Colonic mucosa (tissue), 4 donors: ENCODE data around the gene PDLIM4. TPM values are rescaled to one million over a fixed set of nuclear protein-coding genes. Genes with fewer than 3 reads are reported as not detected.
A peak's percentile ranks its signal among the peaks of the same experiment; 100 is the strongest.

Source experiments
- DNase-seq: peaks from one replicate; pipeline ENCODE4 v3.0.0-alpha.2; 2020
- H3K27ac ChIP-seq: fragments of 200-600 bp; one replicate; pipeline ENCODE4 v1.8.0; 2021
- H3K27me3 ChIP-seq: fragments of 200-600 bp; one replicate; pipeline ENCODE4 v1.8.0; 2021
- H3K36me3 ChIP-seq: fragments of 200-600 bp; one replicate; pipeline ENCODE4 v1.8.0; 2021
- H3K4me1 ChIP-seq: fragments of 200-600 bp; one replicate; pipeline ENCODE4 v1.8.0; 2021; ENCODE audit warnings: mild to moderate bottlenecking
- H3K4me3 ChIP-seq: fragments of 200-600 bp; one replicate; pipeline ENCODE4 v1.8.0; 2021
- H3K9ac ChIP-seq, 2 donors: one replicate each; pipeline ENCODE4 v1.7.0; 2013; ENCODE audit warnings: control low read depth in 2 of 2, low read depth in 2 of 2, low read length in 2 of 2
- H3K9me3 ChIP-seq: fragments of 200-600 bp; one replicate; pipeline ENCODE4 v1.8.0; 2021
- intact Hi-C: fragments of 100-400 bp; cut with DNase I; formaldehyde crosslinking; loops from one replicate; pipeline ENCODE4 v1.14.1; 2022
- total RNA-seq, 2 donors: library from RNA; stranded (reverse); fragmentation: NEBNext Ultra II Directional in 1 of 2; extraction: Animal tissue kit (Norgen Biotek cat#: 25700) in 1 of 2; gene quantifications; one replicate each; pipeline ENCODE4 v1.2.1, GENCODE V29; 2021
- TF ChIP-seq, protein P1 (sequence below): fragments of 200-600 bp; IDR thresholded peaks from one replicate; pipeline ENCODE4 v1.8.0; 2022; ENCODE audit warnings: antibody characterized with exemption, mild to moderate bottlenecking
- donor health status: healthy.
- donor health status: DM: no; HTN: no; CAD: no.
- donor health status: DM: no; HTN: no; CAD: no.

PDLIM4 gene
- total RNA-seq, 2 donors from 2014 or later, result 2.3 to 14.3 TPM

DNA sequence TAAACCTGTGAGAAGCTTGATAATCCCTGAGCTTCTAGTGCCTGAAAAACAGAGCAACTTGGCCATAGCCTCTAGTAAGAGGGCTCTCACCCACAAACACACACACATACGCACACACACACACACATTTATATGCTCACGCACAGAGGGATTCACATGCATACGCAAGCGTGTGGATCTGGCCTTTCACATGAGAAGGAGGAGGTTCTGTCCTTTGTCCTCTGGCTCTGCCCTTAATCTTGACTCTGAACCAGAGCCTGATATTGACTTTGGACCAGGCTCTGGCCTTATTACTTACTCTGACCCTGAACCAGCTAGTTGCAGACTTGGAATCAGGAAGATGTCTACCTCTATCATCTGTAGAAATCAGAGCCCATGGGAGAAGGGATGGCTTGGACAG is 19.8 kb upstream of the PDLIM4 start:
- intact Hi-C loops, result no loop called here
- TF ChIP-seq, protein P1, sequence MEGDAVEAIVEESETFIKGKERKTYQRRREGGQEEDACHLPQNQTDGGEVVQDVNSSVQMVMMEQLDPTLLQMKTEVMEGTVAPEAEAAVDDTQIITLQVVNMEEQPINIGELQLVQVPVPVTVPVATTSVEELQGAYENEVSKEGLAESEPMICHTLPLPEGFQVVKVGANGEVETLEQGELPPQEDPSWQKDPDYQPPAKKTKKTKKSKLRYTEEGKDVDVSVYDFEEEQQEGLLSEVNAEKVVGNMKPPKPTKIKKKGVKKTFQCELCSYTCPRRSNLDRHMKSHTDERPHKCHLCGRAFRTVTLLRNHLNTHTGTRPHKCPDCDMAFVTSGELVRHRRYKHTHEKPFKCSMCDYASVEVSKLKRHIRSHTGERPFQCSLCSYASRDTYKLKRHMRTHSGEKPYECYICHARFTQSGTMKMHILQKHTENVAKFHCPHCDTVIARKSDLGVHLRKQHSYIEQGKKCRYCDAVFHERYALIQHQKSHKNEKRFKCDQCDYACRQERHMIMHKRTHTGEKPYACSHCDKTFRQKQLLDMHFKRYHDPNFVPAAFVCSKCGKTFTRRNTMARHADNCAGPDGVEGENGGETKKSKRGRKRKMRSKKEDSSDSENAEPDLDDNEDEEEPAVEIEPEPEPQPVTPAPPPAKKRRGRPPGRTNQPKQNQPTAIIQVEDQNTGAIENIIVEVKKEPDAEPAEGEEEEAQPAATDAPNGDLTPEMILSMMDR, result no peak
- no peak for DNase-seq

DNA sequence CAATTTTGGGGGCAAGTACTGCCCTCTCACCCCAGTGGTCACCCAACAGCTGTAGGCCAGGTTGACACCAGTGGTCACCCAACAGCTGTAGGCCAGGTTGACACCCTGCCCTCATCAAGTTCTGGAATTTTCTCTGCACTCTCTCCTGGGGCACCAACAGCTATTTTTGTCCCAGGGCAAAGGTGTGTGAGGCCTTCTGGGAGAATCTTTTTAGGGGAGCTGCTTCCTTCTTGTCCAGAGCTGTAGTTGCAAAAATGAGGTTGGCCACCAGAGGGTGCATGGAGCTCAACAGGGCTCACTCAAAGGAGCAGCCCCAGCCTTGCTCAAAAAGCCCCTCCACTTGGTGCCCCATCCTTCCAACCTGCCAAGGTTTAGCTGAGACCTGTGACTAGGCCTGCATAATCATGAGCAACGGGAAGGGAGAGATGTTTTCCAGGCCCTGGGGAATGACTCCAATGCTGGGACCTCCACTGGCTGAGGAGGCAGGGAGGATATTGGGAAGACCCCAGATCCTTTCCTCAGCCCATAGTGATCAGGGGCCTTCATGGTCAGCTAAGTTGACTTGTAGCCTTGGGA is 19.2 kb upstream of the PDLIM4 start:
- intact Hi-C loops, result no loop called here
- DNase-seq, result peak; percentile 88
- no peak overlapping the region for H3K9ac ChIP-seq
- H3K4me1 ChIP-seq, result no peaks in the 10 kb centered on the region
- no peaks in the 10 kb centered on the region for H3K36me3 ChIP-seq
- H3K9me3 ChIP-seq, result no peaks in the 10 kb centered on the region
- TF ChIP-seq, protein P1, result peak; percentile 74
- H3K4me3 ChIP-seq, result no peak overlapping the region
- no peak overlapping the region for H3K27ac ChIP-seq
- no peaks in the 10 kb centered on the region for H3K27me3 ChIP-seq

More for the DNA sequence above, 19.8 kb upstream of the PDLIM4 start:
- Histone ChIP-seq H3K36me3 (no peaks in the 10 kb centered on the region), H3K27ac (no peak overlapping the region), H3K4me3 (no peak overlapping the region), H3K9me3 (no peaks in the 10 kb centered on the region), H3K27me3 (no peaks in the 10 kb centered on the region), H3K9ac (no peak overlapping the region), H3K4me1 (no peaks in the 10 kb centered on the region)

DNA sequence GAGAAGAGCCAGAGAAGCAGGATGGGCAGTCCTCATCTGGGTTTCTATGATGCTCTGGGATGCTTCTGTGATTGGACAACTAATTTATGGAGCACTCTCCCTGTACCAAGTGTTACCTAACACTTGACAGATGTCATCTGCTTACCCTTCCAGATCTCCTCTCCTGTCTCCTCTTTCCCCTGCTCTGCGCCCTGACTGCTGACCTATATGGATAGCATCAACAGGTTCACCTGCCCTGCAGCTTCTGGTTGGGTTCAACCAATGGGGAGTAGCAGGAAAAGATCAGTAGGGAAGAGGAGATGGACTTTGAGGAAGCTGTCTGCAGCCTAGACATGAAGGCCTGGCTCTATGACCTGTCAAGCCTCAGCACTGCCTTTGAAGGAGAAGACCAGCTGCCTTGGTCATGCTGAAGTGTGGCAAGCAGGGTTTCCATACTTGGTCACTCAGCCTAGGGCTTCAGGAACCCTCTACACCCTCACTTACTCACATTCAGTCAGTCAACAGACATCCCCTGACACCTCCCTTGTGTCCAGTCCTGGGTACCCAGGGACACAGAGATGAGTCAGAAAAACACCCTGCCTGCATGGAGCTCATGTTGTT is 18.5 kb upstream of the PDLIM4 start:
- no peak for DNase-seq

DNA sequence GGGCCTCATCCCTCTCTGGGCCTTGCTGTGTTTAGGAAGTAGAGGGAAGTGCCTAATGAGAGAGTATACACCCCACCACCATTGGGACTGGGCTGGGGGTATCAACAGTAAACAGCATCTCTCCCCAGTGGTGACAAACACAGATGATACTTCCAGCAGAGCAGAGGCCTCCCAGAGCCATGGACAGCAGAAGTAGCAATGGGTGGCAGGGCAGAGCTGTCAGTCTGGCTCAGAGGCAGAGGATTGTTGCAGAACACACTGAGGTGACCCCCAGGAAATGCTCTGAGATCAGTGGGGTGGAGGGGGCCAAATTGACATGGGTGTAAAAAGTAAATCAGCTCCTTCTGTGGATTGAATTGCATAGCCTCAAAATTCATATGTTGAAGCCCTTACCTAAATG is 17.7 kb upstream of the PDLIM4 start:
- H3K9me3 ChIP-seq, result no peaks in the 10 kb centered on the region
- DNase-seq, result no peak
- intact Hi-C loops, result no loop called here
- no peak overlapping the region for H3K27ac ChIP-seq
- H3K4me1 ChIP-seq, result no peaks in the 10 kb centered on the region
- TF ChIP-seq, protein P1, result no peak
- no peak overlapping the region for H3K9ac ChIP-seq
- no peaks in the 10 kb centered on the region for H3K36me3 ChIP-seq
- no peak overlapping the region for H3K4me3 ChIP-seq
- no peaks in the 10 kb centered on the region for H3K27me3 ChIP-seq

More for the DNA sequence above, 18.5 kb upstream of the PDLIM4 start:
- Histone ChIP-seq H3K27me3 (no peaks in the 10 kb centered on the region), H3K4me3 (no peak overlapping the region), H3K27ac (no peak overlapping the region), H3K36me3 (no peaks in the 10 kb centered on the region), H3K4me1 (no peaks in the 10 kb centered on the region), H3K9ac (no peak overlapping the region), H3K9me3 (no peaks in the 10 kb centered on the region)
- TF ChIP-seq, protein P1, result no peak
- intact Hi-C loops, result no loop called here

DNA sequence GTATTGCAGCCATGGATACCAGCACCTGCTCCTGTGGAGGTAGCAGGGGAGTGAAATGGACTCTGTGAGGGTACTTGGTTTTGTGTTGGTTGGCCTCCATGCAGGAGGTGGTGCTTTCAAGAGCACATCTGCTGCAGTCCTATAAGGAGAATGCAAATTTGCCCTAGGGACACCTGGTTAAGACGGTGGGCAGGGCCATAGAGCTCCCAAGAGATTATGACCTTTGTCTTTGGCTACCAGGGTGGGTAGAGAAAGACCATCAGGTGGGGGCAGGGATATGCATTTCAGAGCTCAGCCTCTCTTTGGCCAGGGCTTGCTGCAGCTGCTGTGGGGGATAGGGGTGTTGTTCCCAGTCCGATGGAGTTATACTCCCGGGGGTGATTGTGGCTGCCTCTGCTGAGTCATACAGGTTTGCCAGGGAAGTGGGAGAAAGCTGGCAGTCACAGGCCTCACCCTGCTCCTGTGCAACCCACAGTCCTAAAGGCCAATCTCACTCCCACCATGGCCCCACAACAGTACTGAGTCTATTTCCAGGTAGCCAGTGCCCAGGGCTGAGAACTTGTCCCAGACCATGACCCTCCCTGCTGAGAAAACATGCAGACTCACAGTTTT is 14.0 kb upstream of the PDLIM4 start:
- Histone ChIP-seq H3K36me3 (no peaks in the 10 kb centered on the region), H3K4me3 (no peak overlapping the region), H3K27me3 (no peaks in the 10 kb centered on the region), H3K9ac (no peak overlapping the region), H3K9me3 (no peaks in the 10 kb centered on the region), H3K27ac (no peak overlapping the region), H3K4me1 (no peaks in the 10 kb centered on the region)
- no peak for DNase-seq
- intact Hi-C loops, result no loop called here
- TF ChIP-seq, protein P1, result no peak
